Natural killer cell (primary cell): ENCODE results near the gene LAMC3. TPM values are rescaled to one million over a fixed set of nuclear protein-coding genes. Genes with fewer than 3 reads are reported as not detected.

Source experiments
- ATAC-seq, 3 donors: fragments of 150-1000 bp in 2 of 3; fragments of 200-7000 bp in 1 of 3; cut with Tn5 transposase; 1 replicate in 1 of 3; 2 replicates in 2 of 3; pipeline ENCODE4 v1.10.0; 2021; ENCODE audit warnings: mild to moderate bottlenecking in 2 of 3, moderate library complexity in 2 of 3
- DNase-seq, 2 donors: peaks; one replicate each; pipeline versions ENCODE4 v3.0.0 to v3.0.0-alpha.2; 2013 to 2021; ENCODE audit warnings: mixed read lengths in 1 of 2
- H3K27ac ChIP-seq: one replicate; pipeline ENCODE4 v1.5.1; 2013; ENCODE audit warnings: mild to moderate bottlenecking, low read length
- H3K27me3 ChIP-seq: one replicate; pipeline ENCODE4 v1.6.1; 2013; ENCODE audit warnings: low read length; ENCODE audit not compliant: control insufficient read depth, insufficient read depth
- H3K36me3 ChIP-seq: one replicate; pipeline ENCODE4 v1.6.1; 2013; ENCODE audit warnings: low read length; ENCODE audit not compliant: control insufficient read depth, insufficient read depth
- H3K4me1 ChIP-seq: one replicate; pipeline ENCODE4 v1.6.1; 2013; ENCODE audit warnings: low read length; ENCODE audit not compliant: control insufficient read depth, insufficient read depth
- H3K4me3 ChIP-seq: one replicate; pipeline ENCODE4 v1.5.1; 2013; ENCODE audit warnings: low read length
- H3K9me3 ChIP-seq: one replicate; pipeline ENCODE4 v1.6.1; 2013; ENCODE audit warnings: low read length; ENCODE audit not compliant: control insufficient read depth, insufficient read depth
- H3K27ac Mint-ChIP-seq, 2 donors: one replicate each; pipeline ENCODE4 v1.8.0; 2022; ENCODE audit warnings: mild to moderate bottlenecking in 2 of 2, mixed read lengths in 2 of 2, moderate library complexity in 1 of 2
- H3K27me3 Mint-ChIP-seq, 2 donors: one replicate each; pipeline ENCODE4 v1.8.0; 2022; ENCODE audit warnings: low read depth in 2 of 2, mixed read lengths in 2 of 2
- H3K36me3 Mint-ChIP-seq: one replicate; pipeline ENCODE4 v1.8.0; 2022; ENCODE audit warnings: mixed read lengths
- H3K4me1 Mint-ChIP-seq, 2 donors: one replicate each; pipeline ENCODE4 v1.8.0; 2022; ENCODE audit warnings: mixed read lengths in 2 of 2
- H3K4me3 Mint-ChIP-seq: one replicate; pipeline ENCODE4 v1.8.0; 2022; ENCODE audit warnings: mild to moderate bottlenecking, moderate library complexity, mixed read lengths
- H3K9me3 Mint-ChIP-seq, 2 donors: one replicate each; pipeline ENCODE4 v1.8.0; 2022; ENCODE audit warnings: mixed read lengths in 2 of 2
- WGBS: methylation state at CpG from one replicate; pipeline ENCODE4 v1.1.7; 2013; ENCODE audit warnings: missing lambda C conversion rate; ENCODE audit not compliant: insufficient coverage; 5-methylcytosine and 5-hydroxymethylcytosine counted together
- intact Hi-C: fragments of 100-400 bp; cut with micrococcal nuclease; formaldehyde crosslinking; loops from one replicate; pipeline ENCODE4 v1.14.2; 2022
- total RNA-seq, 4 donors: library from RNA; stranded (reverse); fragments of 120-200 nt in 1 of 4; gene quantifications; one replicate each; pipeline versions ENCODE4 v1.2.3 to v1.2.4, GENCODE V29; 2013 to 2022
- TF ChIP-seq, protein P1 (sequence below): fragments of 200-600 bp; IDR thresholded peaks from one replicate; pipeline ENCODE4 v1.8.0; 2022; ENCODE audit warnings: antibody characterized with exemption

Gene LAMC3
- total RNA-seq, 3 donors from 2014 or later (not counting 1 experiment from before 2014, with no cell fraction given), result not detected

DNA sequence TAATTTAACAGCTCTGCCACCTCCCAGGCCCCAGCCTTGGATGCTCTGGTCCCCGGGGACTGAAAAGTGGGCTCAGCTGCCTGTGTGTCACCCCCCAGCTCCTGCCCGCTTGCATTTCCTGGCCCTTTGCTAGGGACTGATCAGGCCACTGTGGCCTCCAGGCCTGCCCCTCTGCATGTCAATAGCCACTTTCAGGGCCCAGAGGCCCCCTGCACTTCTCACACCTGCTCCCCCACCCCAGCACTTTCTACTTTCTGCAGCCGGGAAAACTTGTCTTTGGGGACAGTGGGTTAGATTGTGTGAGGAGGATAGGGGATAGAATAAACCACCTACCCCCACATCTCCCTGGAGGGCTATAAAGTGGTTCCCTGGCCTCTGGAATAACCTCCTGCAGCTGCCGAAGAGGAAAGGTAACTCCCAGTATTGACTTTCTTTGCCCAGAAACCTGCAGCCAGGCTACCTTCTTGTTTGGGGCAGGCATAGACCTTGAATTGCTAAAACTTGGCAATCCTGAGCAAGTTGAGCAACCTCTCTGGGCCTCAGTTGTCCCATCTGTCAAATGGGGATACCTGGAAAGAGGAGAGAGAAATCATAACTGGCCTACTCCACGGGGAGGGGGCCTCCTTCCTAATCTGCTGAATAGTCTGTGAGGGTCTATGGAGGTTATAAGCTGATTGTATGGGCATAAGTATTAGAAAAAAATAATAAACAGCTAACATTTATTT is 95.2 kb downstream of the LAMC3 start:
- Histone ChIP-seq H3K27ac (no peak overlapping the region), H3K9me3 (no peaks in the 10 kb centered on the region), H3K4me3 (no peak overlapping the region), H3K4me1 (no peaks in the 10 kb centered on the region), H3K36me3 (no peaks in the 10 kb centered on the region), H3K27me3 (no peaks in the 10 kb centered on the region)
- TF ChIP-seq, protein P1, sequence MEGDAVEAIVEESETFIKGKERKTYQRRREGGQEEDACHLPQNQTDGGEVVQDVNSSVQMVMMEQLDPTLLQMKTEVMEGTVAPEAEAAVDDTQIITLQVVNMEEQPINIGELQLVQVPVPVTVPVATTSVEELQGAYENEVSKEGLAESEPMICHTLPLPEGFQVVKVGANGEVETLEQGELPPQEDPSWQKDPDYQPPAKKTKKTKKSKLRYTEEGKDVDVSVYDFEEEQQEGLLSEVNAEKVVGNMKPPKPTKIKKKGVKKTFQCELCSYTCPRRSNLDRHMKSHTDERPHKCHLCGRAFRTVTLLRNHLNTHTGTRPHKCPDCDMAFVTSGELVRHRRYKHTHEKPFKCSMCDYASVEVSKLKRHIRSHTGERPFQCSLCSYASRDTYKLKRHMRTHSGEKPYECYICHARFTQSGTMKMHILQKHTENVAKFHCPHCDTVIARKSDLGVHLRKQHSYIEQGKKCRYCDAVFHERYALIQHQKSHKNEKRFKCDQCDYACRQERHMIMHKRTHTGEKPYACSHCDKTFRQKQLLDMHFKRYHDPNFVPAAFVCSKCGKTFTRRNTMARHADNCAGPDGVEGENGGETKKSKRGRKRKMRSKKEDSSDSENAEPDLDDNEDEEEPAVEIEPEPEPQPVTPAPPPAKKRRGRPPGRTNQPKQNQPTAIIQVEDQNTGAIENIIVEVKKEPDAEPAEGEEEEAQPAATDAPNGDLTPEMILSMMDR, result no peak
- Mint-ChIP-seq H3K36me3 (no peaks in the 10 kb centered on the region), H3K27me3 (no peaks in the 10 kb centered on the region), H3K9me3 (no peaks in the 10 kb centered on the region), H3K4me1 (no peaks in the 10 kb centered on the region), H3K4me3 (no peak overlapping the region), H3K27ac (no peak overlapping the region)
- WGBS, result 90% methylated on average over 4 of the region's 5 CpGs
- no peak for ATAC-seq
- no peak for DNase-seq
- intact Hi-C loops, result no loop called here

DNA sequence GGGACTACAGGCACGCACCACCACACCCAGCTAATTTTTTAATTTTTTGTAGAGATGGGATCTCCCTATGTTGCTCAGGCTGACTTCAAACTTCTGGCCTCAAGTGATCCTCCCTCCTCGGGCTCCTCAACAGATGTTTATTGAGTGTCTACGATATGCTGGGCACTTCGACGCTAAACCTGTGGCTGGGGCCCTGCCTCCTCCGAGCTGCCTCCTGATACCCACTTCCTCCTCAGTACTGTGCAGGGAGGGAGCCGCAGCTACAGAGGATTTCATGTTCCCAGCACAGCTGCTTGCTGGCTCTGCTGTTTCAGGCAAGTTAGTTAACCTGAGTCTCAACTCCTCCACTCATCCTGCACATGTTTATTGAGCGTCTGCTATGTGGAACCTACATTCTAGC is 97.0 kb downstream of the LAMC3 start:
- no peak for DNase-seq
- H3K27me3 ChIP-seq, result no peaks in the 10 kb centered on the region
- TF ChIP-seq, protein P1, result no peak
- no peaks in the 10 kb centered on the region for H3K36me3 ChIP-seq
- Mint-ChIP-seq H3K9me3 (no peaks in the 10 kb centered on the region), H3K4me3 (no peak overlapping the region), H3K27me3 (no peaks in the 10 kb centered on the region), H3K27ac (no peak overlapping the region), H3K36me3 (no peaks in the 10 kb centered on the region), H3K4me1 (no peaks in the 10 kb centered on the region)
- WGBS, result 92% methylated on average over 6 of the region's 8 CpGs
- no peak overlapping the region for H3K27ac ChIP-seq
- no peak for ATAC-seq
- H3K4me1 ChIP-seq, result no peaks in the 10 kb centered on the region
- no peak overlapping the region for H3K4me3 ChIP-seq
- intact Hi-C loops, result no loop called here
- no peaks in the 10 kb centered on the region for H3K9me3 ChIP-seq

DNA sequence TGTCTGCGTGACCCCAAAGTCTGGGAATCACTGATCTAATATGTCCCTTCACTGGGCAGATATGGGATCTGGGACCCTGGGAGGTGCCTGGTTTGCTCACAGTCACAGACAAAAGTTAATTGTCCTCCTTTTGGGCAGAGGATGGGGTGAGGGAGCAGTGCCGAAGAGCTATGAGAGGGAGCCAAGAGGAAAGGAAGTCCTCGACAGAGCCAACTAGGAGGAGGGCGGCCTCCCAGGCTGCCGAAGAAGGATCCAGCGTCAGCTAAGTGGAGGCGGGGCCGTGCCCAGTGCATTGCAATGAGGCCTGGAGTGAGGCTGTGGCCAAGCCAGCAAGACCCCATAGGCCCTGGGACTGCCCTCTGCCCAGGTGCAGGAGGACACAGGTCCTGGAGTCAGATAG is 98.8 kb downstream of the LAMC3 start:
- Mint-ChIP-seq H3K27me3 (peaks cover 0 to under 1% of the 10 kb centered on the region in 2 donors), H3K4me1 (no peaks in the 10 kb centered on the region), H3K36me3 (no peaks in the 10 kb centered on the region), H3K4me3 (no peak overlapping the region), H3K9me3 (no peaks in the 10 kb centered on the region), H3K27ac (no peak overlapping the region)
- no peaks in the 10 kb centered on the region for H3K9me3 ChIP-seq
- WGBS, result 79% methylated on average over 8 of the region's 8 CpGs
- no peaks in the 10 kb centered on the region for H3K4me1 ChIP-seq
- TF ChIP-seq, protein P1, result no peak
- intact Hi-C loops, result no loop called here
- H3K36me3 ChIP-seq, result no peaks in the 10 kb centered on the region
- DNase-seq (no peak), ATAC-seq (no peak)
- no peak overlapping the region for H3K27ac ChIP-seq
- no peaks in the 10 kb centered on the region for H3K27me3 ChIP-seq
- no peak overlapping the region for H3K4me3 ChIP-seq
